Fibroblast of skin of back (primary cell): Measurements from ENCODE around the gene INPP4B.
A peak's percentile ranks its signal among the peaks of the same experiment; 100 is the strongest.

Source experiments
- DNase-seq: peaks from one replicate; pipeline ENCODE4 v3.0.0-alpha.2; 2013

INPP4B gene

DNA sequence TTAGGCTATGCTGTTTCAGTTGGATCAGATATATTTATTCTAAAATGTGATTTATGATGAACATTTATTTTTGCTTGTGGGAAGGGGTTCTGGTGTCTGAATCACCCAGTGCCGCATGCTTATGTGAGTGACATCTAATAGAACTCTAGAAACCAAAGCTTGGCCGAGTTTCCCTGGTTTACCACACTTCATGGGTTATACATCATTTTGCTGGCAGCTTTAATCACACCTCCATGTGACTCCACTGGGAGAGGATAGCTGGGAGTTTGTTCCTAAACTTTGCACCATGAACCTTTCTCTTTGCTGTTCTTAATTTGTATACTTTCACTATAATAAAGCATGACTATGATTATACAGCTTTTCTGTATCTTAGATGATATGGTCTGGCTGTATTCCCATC is 382.9 kb downstream of the INPP4B start:
- no peak for DNase-seq

DNA sequence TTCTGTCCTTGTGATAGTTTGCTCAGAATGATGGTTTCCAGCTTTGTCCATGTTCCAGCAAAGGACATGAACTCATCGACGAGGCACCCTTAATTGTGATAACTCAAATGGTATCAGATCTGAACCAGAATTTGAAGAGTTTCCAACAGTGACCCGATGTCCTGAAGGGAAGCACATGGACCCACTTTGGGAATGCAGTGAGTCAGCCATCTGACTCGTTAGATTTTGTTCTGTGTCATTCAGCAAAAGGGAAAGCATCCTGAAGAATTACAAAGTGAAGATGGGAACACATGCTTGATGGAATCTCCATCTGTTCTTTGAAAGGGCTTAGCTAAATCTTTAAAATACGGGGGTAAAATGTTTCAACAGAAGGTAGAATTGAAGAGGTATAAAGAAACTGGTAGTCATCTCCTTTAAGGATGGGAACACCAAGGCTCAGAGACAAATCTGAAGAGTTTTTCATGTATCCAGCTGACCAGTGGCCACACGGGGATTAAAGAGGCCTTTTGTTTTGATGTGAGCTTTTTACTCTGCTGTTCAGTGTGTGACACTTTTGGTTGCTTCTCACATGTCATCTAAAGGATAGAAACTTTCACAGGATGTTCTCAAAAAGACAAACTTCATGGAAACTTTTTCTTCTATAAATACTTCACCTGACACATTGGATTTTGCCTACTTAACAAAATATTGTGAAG is 393.8 kb downstream of the INPP4B start:
- DNase-seq = peak; percentile 27

DNA sequence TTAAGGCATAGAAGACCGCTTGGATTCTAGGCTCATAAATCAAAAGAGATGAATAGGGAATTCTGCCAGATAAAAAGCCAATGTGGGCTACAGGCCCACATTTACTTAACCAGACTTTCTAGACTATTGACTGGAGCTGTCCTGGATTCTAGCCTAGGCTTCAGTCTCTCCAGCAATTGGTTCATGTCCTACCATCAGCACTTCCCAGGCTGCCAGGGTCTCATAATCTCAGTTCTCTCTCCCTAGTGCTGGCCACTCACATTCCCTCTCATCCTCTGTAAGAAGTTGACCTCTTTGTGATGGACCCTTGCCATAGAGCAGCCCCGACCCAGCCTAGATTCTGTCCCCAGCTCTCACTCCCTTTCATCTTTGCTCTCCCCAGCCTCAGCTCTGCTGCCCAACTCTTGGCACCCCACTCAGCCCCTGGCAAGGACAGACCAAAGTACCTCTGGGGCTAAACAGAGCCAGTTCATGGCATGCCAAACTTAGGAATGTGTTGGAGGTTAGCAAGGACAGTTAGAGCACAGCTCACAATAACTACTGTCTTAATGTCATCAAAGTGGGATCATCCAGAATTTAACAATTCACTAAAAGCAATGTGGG is 396.2 kb downstream of the INPP4B start:
- no peak for DNase-seq

DNA sequence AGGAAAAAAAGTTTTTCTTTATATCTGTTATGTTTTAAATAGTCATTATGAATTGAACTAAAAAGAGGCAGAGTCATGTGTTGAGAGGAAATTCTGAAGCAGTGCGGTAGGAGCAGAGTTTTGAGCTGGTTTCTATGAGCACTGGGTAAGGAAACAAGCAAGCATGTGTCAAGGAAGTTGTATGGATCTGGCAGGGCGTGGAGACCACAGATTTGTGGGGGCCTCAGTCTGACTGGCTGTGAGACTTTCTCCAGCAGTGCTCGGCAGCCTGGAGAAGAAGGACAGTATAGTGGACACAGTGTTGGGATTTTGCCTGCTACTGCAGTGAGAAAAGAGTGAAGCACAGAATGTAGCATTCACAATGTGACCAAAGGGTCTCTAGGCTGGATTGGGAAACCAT is 399.1 kb downstream of the INPP4B start:
- no peak for DNase-seq

DNA sequence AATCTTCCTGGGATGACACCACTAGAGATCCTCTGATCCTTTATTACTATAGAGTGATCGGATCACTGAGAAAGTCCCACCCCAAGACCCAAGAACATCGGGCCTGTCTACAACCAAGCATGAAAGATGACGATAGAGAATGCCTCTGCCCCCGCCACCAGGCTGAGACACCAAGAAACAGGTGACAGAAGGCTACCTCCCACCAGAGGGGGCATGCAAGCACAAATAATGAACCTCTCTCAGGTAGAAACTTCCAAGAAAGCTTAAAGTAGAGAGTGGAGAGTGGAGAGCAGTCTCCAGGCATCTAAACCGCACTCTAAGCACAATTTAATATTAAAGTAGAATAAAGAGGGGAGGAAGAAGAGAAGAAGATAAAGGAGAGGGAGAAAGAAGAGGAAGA is 402.6 kb downstream of the INPP4B start:
- DNase-seq = no peak

DNA sequence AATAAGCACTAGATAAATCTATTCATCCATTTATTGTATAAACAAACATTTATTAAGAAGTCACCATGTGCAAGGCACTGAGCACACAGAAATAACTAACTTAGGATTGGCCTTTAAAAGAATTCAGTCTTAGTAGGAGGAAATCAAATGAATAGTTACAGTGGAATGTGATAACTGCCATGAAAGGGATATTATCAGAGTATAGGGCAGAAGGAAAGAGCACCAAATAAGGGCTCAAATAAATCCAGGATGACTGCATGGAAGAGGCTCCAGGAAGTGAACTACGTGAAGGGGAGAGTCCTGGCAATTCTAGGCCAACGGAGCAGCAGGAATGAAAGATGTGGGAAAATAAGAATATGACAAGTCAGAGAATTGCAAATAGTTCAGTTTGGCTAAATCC is 406.0 kb downstream of the INPP4B start:
- DNase-seq = peak; percentile 47

DNA sequence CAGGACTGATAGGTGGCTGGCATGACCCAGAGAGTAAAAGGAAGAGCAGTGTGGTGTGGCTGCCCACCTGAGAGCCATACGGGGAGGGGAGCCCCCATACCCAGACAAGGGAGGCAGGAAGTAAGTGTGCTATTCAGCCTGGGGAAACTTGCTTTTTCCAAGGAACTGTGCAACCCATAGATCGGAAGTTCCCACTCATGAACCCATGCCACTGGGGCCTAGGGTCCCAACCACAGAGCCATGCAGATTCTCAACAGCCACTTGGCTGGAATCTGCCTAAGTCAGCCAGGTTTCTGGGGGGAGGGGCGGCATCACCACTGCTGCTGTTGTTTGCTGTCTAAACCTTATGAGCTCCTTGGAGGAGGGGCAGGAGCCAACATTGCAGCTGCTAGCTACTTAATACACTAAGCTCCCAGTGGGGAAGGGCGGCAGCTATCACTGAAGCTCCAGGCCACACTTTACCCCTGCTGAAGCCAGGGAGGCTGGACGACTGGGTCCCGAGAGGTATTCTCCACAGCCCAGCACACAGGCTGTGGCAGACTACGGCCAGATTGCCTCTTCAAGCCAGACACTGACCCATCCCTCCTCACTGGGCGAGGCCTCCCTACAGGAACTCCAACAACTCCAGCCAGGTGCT is 410.4 kb downstream of the INPP4B start:
- DNase-seq = no peak

DNA sequence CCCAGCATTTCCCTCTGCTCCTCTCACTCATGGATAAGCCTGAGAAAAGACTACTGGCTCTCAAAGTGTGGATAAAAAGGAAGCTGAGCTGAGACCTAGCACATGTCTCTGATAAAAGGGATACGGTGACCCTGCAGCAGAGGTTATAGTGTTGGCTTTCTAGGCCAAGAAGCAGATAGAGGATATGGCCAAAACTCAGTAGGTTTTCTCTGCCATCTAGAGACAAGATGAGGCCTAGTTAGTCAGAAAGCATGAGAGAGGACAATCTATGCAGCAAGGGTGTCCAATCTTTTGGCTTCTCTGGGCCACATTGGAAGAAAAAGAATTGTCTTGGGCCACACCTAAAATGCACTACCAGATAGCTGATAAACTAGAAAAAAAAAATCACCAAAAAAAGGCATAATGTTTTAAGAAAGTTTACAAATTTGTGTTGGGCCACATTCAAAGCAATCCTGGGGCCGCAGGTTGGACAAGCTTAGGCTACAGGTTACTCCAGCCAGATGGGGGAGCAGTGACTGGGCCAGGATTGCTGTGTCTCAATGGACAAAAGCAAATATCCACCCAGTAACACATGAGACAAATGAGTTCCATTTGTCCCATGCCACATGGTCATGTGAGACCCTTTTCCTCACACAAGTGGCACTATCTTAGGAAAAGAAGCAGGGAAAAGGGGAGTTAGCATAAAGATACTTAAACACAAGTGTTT is 411.4 kb downstream of the INPP4B start:
- DNase-seq = no peak

DNA sequence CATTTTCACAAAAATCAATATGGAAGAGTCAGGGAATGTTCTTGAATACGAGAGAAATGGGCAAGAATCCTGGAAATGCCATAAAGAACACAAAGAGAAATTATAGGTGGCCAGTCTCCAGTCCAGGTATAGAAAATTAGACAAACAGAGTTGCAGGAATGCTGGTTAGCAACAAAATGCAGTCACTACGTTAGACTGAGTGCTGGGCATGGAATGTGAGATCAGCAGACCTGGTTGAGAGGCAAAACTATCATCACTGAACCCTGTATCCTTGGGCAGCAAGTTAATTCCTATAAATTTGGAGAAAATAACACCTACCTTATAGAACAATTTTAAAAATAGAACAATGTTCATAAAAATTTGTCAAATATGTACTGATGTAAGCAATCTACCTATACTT is 417.4 kb downstream of the INPP4B start:
- DNase-seq = no peak

DNA sequence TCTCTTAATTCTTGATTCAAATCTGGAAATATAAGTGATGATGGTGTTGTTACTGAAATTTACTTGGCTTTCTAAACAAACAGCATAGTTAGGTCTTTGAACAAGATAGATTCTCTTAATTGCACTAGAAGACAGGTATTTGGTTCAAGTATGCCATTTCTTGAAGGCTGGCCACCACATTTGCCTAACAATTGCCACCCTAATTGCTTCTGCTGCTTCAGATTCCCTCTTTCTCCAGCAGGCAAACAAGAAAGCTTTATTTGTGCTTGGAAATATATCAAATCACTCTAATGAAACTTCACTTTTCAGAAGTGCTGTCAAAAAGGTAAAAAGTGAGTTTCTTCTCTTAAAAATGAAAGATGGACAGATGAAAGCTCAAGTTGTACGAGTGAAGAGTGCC is 418.6 kb downstream of the INPP4B start:
- DNase-seq = no peak

DNA sequence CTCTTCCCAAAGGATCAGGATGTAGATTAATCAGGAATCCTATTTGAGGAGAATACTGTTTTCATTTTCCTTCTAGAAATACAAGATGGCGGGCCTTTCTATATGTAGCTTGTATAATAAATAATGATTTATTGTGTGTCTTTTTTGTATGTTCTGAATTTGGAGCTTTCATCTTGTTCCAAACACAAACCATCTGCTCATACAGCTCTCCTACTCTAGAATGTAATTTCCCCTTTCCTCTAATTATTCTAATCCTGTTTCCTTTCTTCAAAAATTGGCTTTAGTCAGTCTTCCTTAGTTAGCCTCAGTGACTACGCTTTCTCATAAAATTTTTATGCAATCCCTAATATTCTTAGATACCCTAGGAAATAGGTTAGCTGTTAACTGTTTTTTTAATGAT is 422.2 kb downstream of the INPP4B start:
- DNase-seq = no peak

DNA sequence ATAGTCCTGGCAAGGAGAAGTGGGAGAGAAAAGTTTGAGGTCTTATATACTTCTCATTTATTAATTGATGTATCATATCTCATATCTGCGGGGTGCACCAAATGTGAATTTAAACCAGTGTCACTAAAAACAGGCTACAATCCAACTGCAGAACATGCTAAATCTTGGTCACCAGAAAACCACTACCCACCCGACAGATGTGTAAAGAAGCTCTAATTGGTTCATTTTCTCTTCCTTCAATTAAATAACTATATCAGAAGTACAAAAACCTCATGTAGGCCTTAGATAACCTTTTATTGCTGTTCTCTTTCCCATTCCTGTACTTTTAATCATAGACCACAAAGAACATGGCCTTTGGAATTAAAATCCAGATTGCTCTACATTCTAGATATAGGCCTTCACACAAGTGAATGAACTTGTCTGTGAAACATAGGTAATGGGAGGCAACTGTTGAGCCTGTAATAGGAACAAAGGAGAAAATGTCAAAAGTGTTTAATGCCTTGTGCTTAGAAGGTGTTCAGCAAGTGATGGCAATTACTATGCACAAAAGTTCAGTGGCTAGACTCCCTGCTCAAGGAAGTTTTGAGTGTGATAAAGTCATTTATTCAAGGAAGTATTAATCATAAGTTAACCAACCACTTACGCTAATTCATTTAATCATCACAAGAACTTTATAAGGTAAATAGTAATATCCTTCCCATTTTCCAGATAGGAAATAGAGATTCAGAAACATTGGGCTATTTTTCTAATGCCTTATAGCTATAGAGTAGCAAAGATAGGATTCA is 425.6 kb downstream of the INPP4B start:
- no peak for DNase-seq

DNA sequence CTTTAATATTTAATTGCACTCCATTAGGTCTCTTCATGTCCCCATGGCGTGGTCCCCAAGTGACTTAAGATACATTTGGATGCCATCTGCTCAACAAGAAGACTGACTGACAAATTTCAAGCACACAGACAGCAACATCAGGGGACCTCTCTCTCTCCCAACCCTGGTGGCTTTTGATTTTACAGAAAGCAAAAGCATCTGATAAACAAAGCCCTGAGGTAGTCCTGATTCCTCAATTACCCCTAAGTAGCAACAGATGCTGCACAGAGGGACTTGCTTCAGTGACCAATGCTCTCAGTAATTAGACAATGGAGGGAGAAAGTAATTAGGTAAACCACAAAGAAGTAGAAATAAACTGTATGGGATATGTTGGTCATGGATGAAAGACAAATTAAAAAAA is 426.4 kb downstream of the INPP4B start:
- no peak for DNase-seq

DNA sequence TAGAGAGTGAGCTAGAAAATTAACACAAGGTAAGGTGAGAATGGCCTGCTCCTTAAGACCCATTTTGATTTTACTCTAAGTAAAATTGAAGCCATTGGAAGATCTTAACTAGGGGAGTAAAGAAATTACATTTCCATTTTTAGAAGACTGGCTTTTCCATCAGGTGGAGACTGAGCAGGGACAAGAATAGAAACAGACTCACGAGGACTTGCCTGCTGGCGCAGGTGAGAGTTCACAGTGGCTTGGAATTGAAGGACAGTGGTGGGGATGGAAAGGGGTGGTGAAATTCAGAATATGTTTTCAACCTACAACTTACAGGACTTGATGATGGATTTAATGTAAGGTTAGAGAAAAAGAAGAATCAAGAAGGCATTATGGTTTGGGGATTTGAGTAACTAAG is 427.4 kb downstream of the INPP4B start:
- DNase-seq = no peak

DNA sequence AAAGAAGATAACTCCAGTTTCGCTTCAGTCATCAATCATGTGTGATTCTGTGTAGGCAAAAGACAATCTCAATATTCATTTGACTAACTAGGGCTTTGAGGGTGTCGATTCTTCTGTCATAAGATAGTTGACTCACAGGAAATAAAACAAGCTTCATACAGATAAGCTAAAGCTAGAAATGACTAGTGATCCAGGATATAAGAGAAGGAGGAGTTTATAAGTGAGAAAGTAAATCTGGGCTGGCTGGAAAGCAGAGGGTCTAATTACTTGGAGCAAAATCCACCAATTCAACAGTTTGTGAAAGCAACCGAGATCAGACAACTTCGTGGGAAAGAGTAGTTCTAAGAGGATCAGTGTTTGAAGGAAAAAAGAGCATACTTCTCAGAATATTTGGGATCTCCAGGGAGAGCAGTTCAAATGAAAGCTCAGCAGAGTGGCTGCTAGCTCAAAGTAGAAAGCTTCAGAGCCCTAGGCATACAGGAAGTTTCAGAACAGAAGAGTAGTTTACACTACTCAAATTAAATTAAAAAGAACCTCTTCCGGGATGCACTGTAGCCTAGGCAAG is 429.3 kb downstream of the INPP4B start:
- peak; percentile 47 for DNase-seq

DNA sequence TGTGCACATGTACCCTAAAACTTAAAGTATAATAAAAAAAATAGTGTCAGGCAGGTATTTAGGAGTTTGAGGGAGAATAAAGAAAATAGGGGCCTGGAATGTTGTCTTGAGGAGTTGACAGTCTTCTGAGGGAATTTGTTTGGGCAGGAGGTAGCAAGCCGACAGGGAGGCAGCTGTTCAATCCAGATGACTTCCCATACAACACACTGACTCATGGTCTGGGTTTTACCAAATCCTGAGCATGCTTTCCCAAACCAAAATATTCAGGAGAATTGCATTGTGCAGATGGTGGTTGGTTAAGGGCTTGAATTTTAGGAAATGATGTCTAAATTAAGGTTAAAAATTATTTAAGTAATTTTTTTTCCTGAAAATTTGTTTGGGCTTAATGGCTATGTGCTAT is 430.0 kb downstream of the INPP4B start:
- DNase-seq = peak; percentile 63

DNA sequence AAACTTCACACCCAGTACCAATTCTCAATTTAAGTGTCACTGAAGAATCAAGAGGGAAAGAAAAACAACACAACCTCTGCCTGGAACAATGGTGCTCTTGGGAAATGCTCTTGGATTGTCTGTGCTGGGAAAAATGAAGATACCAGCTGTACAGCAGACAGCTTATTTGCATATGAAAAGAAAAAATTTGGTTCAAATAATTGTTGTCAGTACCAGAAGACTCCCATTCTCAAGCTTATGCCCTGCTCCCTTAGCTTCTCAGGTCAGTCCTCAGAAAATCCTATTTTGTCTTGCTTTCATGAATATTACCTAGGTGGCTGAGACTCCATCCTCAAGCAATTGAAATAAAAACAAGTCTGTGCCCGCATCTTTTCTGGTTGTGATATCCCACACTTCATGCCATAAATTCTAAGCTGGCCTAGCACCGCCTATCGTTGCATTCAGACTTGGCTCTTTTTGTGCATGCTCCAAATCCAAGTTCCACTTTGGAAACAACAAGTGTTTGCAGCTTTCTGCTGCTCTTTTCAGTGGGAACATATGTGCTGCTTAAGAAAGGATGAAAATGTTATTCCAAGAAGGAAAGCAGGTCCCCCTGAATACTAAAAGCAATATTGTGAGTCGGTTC is 431.6 kb downstream of the INPP4B start:
- DNase-seq = no peak

DNA sequence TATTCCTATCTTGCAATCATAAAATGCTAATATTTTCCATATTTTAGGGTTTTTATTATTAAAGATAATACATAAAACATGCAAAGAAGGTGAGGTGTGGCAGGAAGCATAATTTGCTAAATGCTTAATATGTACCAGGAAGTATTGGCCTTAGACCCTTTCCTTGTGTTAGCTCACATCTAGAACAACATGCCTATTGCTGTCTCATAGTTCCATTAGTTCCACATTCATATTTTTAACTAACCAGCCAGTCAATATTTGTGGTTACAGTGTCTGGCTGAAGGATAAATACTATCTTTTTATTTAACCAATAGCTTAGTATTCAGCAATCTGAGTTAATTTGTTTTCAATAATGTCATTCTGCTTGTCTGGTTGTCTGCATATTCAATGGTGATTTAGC is 432.6 kb downstream of the INPP4B start:
- DNase-seq = peak; percentile 15

DNA sequence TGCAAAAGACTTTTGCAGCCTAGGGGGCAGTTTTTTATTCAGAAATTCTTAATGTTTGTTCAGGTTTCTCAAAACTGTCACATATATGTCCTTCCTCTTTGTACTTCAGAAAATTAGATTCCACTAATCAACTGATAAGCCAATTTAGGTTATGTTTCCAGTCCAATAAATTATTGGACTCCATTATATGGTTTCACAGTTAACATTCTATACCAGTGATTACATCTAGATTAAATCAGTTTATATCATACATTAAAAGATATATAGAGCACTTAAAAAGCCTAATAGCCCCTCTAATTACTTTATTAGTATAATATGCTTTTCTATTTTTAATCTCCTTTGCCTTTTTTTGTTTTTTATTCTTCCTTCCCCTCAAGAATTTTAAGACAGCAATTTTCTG is 434.1 kb downstream of the INPP4B start:
- no peak for DNase-seq

DNA sequence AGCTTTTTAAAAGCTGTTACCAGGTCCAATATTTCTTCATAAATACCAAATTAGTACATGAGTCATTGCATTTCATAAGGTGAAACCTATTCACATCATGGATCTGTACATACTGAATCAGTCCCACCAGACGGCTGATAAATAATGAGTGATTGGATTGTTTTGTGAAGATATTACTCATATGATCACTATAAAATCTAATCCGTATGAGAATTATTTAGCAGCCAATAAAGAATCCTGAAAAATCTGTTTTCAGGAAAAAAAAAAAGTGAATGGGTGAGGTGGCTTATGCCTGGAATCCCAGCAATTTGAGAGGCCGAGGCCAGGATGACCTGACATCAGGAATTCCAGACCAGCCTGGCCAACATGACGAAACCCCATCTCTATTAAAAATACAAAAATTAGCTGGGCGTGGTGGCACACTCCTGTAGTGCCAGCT is 438.1 kb downstream of the INPP4B start:
- peak; percentile 68 for DNase-seq

DNA sequence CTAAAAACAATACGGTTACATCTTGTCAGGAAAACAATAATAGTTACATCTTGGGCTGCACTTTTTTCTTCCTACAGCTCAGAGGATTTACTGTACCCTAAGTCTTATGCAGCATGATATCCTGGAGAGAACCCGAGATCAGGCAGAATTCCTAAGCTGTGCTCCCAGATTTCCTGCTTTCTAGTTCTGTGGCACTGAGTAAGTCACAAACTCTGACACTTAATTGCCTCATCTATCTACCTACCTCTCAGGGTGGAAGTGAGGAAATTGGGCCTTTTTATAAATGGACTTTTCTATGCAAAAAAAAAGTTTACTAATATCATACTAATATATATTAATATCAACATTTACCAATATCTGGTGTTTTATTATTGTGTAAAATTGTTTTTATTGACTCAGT is 438.5 kb downstream of the INPP4B start:
- DNase-seq = no peak

DNA sequence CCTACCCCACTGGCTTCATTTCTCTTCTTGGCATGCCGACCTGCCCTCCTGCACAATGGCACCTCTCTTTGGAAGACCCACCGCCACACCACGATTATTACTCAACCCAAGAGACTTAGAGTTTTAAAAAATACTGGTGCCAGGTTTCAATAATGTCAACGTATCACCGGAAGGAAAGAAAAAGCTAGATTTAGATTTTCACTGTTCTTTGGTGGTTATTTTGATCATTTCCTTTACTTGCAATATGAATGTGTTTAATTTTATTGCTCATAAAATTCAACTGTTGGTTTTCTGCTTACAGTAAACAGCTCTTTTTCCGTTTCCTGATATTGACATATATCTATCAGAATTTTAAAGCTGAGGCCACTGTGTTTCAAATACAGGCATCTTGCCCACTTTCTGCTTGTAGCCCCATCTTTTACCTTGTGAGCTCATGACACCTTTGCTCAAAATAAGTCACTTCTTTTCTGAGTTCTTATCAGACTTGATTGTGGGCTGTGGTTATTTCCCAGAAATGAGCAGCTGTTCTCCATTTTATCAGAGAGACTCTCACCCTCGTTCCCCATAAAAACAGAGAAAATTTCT is 439.1 kb downstream of the INPP4B start:
- DNase-seq = no peak
